HepG2 (cell line): ENCODE data around the gene SYNPR. TPM values are rescaled to one million over a fixed set of nuclear protein-coding genes. Genes with fewer than 3 reads are reported as not detected.

Experiments used
- ATAC-seq: fragments of 200-7000 bp; cut with Tn5 transposase; 3 replicates; pipeline ENCODE4 v1.9.1; 2020; ENCODE audit warnings: mild to moderate bottlenecking, moderate library complexity
- BruUV-seq: library from RNA; stranded (reverse); fragments of 400-500 nt; replicated peaks from 2 replicates; lab custom pipeline; 2021; lab: Mats Ljungman, UMichigan
- CTCF ChIA-PET: fragments of 300-600 bp; formaldehyde crosslinking; extraction: SDS; loops from one replicate; lab custom pipeline; 2021; ENCODE audit warnings: low total read pairs, inconsistent platforms, low intra/inter-chr PET ratio; lab: Yijun Ruan, JAX
- POLR2A ChIA-PET: fragments of 350-600 bp; sonication (Branson Sonifier 250); formaldehyde crosslinking; loops from one replicate; lab custom pipeline; 2020; ENCODE audit warnings: antibody characterized with exemption, inconsistent platforms; lab: Yijun Ruan, JAX
- DNase-seq: peaks from one replicate; pipeline ENCODE4 v3.0.0-alpha.2; 2015; ENCODE audit warnings: low spot score
- FAIRE-seq: peaks from 3 replicates; lab custom pipeline; 2011; peaks lifted over from hg19 to GRCh38; lab: Jason Lieb, UNC
- H2AFZ ChIP-seq: one replicate; pipeline ENCODE4 v1.6.1; 2011; ENCODE audit warnings: low read length, inconsistent platforms
- H3K27ac ChIP-seq: fragments of 300-600 bp; 3 replicates; pipeline ENCODE4 v1.8.0; 2011; ENCODE audit warnings: mixed run types, mild to moderate bottlenecking, mixed read lengths, low read length, inconsistent platforms; ENCODE audit not compliant: insufficient read depth; ENCODE audit errors: extremely low read length
- H3K27me3 ChIP-seq, 2 experiments: fragments of 200-600 bp in 1 of 2; 2 replicates in 1 of 2; 3 replicates in 1 of 2; pipeline versions ENCODE4 v1.6.0 to v1.8.0; 2011; ENCODE audit warnings: low read length in 2 of 2, mild to moderate bottlenecking in 2 of 2, moderate library complexity in 2 of 2, inconsistent platforms in 1 of 2; ENCODE audit not compliant: insufficient read depth in 2 of 2, control insufficient read depth in 1 of 2
- H3K36me3 ChIP-seq, 2 experiments: fragments of 200-600 bp in 1 of 2; replicated peaks in 1 of 2; 2 replicates in 1 of 2; 3 replicates in 1 of 2; pipeline versions ENCODE4 v1.5.1 to v1.8.0; 2011; ENCODE audit warnings: low read length in 2 of 2, inconsistent platforms in 1 of 2; ENCODE audit not compliant: insufficient read depth in 2 of 2, control insufficient read depth in 1 of 2
- H3K4me1 ChIP-seq: 2 replicates; pipeline ENCODE4 v1.5.1; 2012; ENCODE audit warnings: low read length, inconsistent platforms; ENCODE audit not compliant: insufficient read depth
- H3K4me2 ChIP-seq: 2 replicates; pipeline ENCODE4 v1.6.0; 2011; ENCODE audit warnings: low read depth, low read length, inconsistent platforms
- H3K4me3 ChIP-seq, 3 experiments: fragments of 200-600 bp in 1 of 3; sonication (generic), shearing (Covaris generic) in 1 of 3; replicated peaks in 1 of 3; 2 replicates each; pipeline ENCODE4 v1.5.1; 2011 to 2016; ENCODE audit warnings: low read length in 3 of 3, inconsistent platforms in 2 of 3, low read depth in 2 of 3, mild to moderate bottlenecking in 2 of 3, control low read depth in 1 of 3, mixed read lengths in 1 of 3; ENCODE audit not compliant: insufficient read depth in 1 of 3
- H3K79me2 ChIP-seq: one replicate; pipeline ENCODE4 v1.6.1; 2011; ENCODE audit warnings: low read length, inconsistent platforms; ENCODE audit not compliant: insufficient read depth
- H3K9ac ChIP-seq: 2 replicates; pipeline ENCODE4 v1.6.0; 2011; ENCODE audit warnings: mild to moderate bottlenecking, low read depth, low read length, inconsistent platforms; ENCODE audit not compliant: insufficient read depth
- H3K9me3 ChIP-seq: 2 replicates; pipeline ENCODE4 v1.5.1; 2012; ENCODE audit warnings: mild to moderate bottlenecking, low read length
- H4K20me1 ChIP-seq: 2 replicates; pipeline ENCODE4 v1.6.0; 2011; ENCODE audit warnings: inconsistent platforms, mild to moderate bottlenecking, low read length, moderate library complexity; ENCODE audit not compliant: insufficient read depth
- CENPX ChIP-seq: sonication (generic); formaldehyde crosslinking; IDR thresholded peaks from 2 replicates; pipeline ENCODE4 v1.9.0; 2021; ENCODE audit warnings: mild to moderate bottlenecking, missing genetic modification reagents, moderate library complexity
- LRRFIP1 ChIP-seq: sonication (generic); formaldehyde crosslinking; conservative IDR thresholded peaks from 2 replicates; pipeline ENCODE4 v1.4.0; 2020; ENCODE audit warnings: missing genetic modification reagents
- NFE2L2 ChIP-seq: fragments of 150-350 bp; IDR thresholded peaks from 2 replicates; pipeline ENCODE4 v1.6.1; 2014; ENCODE audit warnings: low read length
- SMC3 ChIP-seq: IDR thresholded peaks from 2 replicates; pipeline ENCODE4 v1.6.1; 2011; ENCODE audit warnings: low read length, improper control_type of control experiment
- ZNF776 ChIP-seq: sonication (generic); formaldehyde crosslinking; IDR thresholded peaks from 2 replicates; pipeline ENCODE4 v1.4.0; 2020; ENCODE audit warnings: mild to moderate bottlenecking, missing genetic modification reagents
- WGBS: methylation state at CpG from one replicate; pipeline ENCODE4 v1.1.6; 2017; ENCODE audit warnings: low lambda C conversion rate; 5-methylcytosine and 5-hydroxymethylcytosine counted together
- in situ Hi-C: cut with HindIII; loops from 2 replicates; pipeline ENCODE4 v1.10.0; 2017; ENCODE audit warnings: low pct_unique_long_range_greater_than_20kb; ENCODE audit not compliant: extremely low pct_ligation_motif_present
- intact Hi-C: fragments of 100-400 bp; cut with micrococcal nuclease; formaldehyde crosslinking; loops from one replicate; pipeline ENCODE4 v1.10.0; 2022; ENCODE audit not compliant: unreplicated experiment
- polyA plus RNA-seq, 8 experiments: library from polyadenylated mRNA; depleted of rRNA in 3 of 8; stranded (reverse) in 7 of 8; unstranded in 1 of 8; fragments of >200 nt; fragmentation: Illumina TruSeq in 4 of 8; extraction: Trizol in 4 of 8; gene quantifications; 2 replicates each; pipeline versions ENCODE4 v1.2.1 to v1.2.3, GENCODE V29; 2011 to 2016; ENCODE audit warnings: low read depth in 4 of 8, missing spikeins in 1 of 8, mixed read lengths in 1 of 8; ENCODE audit not compliant: insufficient read depth in 1 of 8
- total RNA-seq, 5 experiments: library from RNA; depleted of rRNA; stranded (reverse); fragments of >200 nt; fragmentation: Illumina TruSeq; extraction: Trizol; gene quantifications; 2 replicates each; pipeline ENCODE4 v1.2.3, GENCODE V29; 2016; ENCODE audit warnings: low read depth in 1 of 5
- TF ChIP-seq, protein P1 (sequence below): sonication (generic); formaldehyde crosslinking; conservative IDR thresholded peaks from 2 replicates; pipeline ENCODE4 v1.8.1; 2023; ENCODE audit warnings: missing genetic modification reagents

The SYNPR gene
- total and polyA plus RNA-seq, 2 of the 13 experiments (the other 11 are each of a cell fraction or from before 2014, with no cell fraction given) = 0.04 TPM; not detected in 1

DNA sequence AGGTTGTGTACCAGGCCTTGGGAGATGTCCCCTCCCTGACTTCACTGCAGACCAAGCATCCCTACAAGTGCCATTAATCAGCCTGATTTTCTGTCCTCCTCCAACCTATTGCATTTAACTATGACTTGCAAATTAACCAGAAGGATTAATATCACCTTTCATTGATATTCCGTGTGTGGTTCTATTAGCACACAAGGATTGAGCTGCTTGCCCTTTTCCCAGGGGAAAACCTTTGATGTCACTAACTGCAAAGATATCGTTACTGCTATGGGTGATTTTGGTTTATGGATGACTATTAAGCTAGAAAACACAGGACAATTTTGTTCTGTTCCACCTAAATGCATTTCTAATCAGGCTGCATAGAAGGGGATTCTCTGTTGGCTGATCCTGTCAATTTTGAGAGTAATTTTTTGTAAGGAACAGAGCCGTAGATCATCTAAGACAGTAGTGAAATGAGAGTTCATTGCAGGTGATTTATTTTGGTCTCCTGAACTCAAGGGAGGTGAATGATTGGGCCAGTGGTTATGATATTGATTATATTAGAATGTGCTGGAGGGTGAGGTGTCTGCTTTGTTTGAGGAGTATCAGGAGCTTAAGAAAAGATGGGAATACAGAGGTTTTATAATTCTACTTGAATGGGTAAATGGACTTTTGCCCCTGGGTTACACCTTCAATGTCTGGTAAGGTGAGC lies 196.9 kb downstream of the SYNPR start:
- intact Hi-C loops = no loop called here
- peaks cover 7% of the 10 kb centered on the region for H3K4me1 ChIP-seq
- no peak for FAIRE-seq
- TF ChIP-seq SMC3 = no peak
- no peak for TF ChIP-seq LRRFIP1
- TF ChIP-seq, protein P1, sequence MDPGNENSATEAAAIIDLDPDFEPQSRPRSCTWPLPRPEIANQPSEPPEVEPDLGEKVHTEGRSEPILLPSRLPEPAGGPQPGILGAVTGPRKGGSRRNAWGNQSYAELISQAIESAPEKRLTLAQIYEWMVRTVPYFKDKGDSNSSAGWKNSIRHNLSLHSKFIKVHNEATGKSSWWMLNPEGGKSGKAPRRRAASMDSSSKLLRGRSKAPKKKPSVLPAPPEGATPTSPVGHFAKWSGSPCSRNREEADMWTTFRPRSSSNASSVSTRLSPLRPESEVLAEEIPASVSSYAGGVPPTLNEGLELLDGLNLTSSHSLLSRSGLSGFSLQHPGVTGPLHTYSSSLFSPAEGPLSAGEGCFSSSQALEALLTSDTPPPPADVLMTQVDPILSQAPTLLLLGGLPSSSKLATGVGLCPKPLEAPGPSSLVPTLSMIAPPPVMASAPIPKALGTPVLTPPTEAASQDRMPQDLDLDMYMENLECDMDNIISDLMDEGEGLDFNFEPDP (CRISPR knock-in tag) = no peak
- peak; percentile 33; the same call in 1 of the 2 replicates for TF ChIP-seq NFE2L2
- no peak for TF ChIP-seq CENPX (CRISPR knock-in tag)
- no peak for TF ChIP-seq ZNF776
- TF ChIP-seq, all 625 proteins: peak for 1
- H4K20me1 ChIP-seq = no peaks in the 10 kb centered on the region
- in situ Hi-C loops = no loop called here
- H3K27me3 ChIP-seq = 0 out of 5 replicates have a peak, but pooled peaks cover 0 to 1% of the 10 kb centered on the region in 2 experiments
- 0% methylated on average over 3 of the region's 3 CpGs for WGBS
- no TSS peak for BruUV-seq
- H3K4me3 ChIP-seq = no peak overlapping the region
- no peak overlapping the region for H3K27ac ChIP-seq
- no peak overlapping the region for H3K9ac ChIP-seq
- no peak overlapping the region for H3K4me2 ChIP-seq
- ChIA-PET POLR2A (no interaction called here), CTCF (no interaction called here)
- H3K9me3 ChIP-seq = no peaks in the 10 kb centered on the region
- H3K79me2 ChIP-seq = no peaks in the 10 kb centered on the region
- no peak for DNase-seq
- H2AFZ ChIP-seq = no peak overlapping the region
- ATAC-seq = no peak
- no peaks in the 10 kb centered on the region for H3K36me3 ChIP-seq
